D341Med (cell line): Measurements from ENCODE around the gene ATP6V1B1.

Source experiments
- DNase-seq: peaks from one replicate; pipeline ENCODE4 v3.0.0; 2012; ENCODE audit warnings: low spot score

Gene ATP6V1B1

DNA sequence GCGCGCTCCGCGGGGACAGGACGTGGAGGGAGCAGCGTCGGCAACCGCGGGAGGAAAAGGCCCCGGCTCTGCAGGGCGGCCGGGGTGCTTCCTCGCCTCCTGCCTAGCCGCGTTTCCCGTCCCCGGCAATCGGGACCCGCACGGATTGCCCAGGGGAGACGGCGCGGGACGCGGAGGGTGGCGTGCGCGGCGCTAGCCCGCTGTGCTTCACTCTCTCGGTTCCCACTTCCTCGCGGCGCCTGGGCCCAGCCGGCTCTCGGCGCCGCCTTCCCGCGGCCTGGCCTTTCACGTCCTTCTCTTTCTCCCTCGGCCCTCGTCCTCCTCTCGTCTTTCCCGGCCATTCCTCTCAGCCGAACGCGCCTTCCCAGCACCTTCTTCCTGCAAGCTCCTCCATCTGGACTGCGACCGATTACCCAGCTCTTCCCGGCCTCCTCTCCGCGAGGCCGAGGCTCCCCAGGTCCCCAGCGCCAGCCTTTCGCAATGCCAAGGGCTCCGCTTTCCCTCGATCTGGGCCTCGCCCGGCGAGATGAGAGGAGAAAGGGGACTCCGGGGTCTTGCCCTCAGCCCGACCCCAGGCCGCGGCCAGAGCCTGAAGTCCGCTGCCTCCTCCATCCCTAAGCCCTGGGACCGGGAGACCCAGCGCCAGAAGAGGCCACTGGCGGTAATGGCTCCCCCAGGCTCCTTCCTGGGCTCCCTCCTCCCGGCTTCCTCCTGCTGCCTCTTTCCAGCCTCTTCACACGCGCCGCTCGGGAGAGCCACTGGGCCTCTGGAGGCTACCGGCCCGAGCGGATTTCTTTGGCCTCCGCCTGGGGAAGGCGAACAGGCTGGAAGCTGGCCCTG is 34.3 kb upstream of the ATP6V1B1 start:
- no peak for DNase-seq

DNA sequence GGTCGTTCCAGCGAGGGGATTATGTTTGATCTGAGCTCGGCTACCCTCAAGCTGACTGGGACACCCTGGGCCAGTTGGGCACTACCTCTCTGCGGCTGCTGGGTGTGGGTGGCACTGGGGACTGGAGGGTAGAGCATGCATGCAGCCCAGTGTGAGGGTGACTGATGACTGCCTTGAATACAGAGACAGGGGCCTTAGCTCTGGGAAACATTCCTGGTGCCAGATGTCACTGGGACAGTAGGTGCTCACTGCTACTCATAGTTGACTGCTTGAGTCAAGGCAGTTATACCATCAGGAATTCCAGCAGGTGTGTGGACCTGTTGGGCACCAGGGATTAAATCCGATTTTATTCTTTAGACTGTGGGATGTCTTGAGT is 33.6 kb upstream of the ATP6V1B1 start:
- no peak for DNase-seq

DNA sequence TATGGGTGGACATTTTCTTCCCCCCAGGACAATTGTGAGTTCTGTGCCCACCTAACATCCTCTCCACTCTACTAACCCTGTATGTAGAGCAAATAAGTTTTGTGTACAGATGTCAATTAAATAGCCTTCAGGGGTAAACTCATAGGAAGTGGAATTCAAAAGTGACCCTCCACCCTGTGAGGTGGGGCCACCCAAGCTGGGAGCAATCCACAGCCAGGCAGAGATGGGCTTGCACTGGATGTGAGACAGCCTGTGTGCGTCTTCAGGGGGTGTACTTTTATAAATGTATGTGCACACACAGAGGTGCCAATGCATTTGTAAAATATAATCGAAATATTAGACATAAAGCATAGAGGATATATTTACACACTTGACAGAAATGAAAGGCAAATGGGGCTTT is 33.1 kb upstream of the ATP6V1B1 start:
- no peak for DNase-seq

DNA sequence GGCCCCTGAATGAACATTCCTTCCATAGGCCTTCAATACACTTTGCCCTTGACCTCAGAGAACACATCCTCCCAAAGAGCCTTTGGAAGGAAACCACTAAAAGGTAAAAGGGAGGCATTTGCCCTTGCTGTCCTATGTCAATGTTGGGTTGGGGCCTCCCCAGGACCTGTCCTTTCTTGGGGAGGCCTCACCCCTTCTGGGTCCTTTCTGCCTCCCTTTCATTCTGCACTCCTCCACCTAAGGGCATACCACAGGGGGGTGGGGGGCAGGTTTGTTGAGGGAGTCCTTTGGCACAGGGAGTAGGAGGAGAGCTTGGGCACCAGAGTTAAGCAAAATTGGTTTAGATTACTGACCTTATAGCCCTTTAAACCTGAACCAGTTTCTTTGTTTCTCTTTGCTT is 32.5 kb upstream of the ATP6V1B1 start:
- no peak for DNase-seq

DNA sequence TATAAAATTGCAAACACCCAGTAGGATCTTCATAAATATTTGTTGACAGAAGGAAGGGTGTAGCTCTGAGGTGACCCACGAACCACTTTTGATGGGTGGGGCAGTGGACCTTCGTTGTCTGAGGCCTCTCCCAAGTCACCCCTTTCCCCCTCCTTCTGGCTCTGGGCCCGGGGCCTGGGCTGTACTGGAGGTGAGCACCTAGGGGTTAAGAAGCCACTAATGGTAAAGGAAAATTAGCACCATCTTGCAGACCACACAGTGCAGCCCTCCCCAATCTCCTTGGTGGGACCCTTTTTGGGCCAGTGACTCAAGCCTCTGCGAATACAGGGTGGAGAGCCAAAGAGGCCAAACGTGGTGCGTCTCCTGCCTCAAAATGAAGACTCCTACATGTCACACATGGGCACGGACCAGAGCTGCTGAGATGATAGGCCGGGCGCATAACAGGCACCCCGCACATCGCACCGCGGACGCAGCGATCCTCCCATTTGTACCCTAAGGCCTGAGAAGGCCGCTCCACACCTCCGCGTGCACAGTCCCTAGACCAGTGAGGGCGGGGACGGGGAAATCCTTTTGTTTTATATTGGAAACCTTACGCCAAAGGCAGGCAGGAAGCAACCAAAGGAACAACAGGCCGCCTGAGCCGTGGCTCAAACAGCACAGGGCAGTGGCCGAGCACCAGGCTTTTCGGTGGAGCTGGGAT is 31.9 kb upstream of the ATP6V1B1 start:
- no peak for DNase-seq

DNA sequence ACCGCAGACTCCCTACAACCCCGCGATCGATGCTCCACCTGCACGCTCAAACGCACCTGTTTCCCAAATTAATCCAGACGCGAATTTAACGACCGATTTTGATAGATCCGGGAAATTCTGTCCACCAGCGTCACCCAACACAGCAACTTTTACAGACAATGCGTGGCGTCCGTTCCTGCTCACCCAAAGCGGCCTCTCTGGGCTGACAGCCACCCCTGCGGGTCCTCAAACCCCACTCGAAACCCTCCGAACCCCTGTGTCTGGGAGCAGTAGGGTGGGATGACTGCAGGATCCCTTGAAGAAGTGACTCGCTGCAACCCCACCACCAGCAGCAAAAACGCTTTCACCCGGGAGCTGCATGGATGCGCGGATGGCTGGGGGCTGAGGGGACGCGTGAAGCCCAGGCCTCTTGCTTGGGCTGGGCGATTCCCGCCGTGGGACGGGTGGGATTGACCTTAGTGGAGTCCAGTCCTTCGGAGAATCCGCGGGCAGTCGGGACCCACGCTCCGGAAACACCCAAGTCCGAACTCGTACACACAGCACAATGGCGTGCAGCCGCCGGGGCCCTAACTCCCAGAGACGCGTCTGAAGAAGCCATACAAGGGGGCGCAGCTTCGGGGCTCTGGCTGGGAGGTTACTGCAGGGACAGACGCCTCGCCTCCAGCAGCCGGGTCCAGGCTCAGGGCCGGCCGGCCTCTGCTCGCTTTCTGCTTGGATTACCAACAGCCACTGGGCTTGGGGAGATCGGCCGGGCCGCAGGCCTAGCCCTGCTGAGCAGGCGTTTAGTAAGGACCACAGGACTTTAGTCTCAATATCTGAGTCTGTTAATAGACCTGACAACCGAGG is 31.1 kb upstream of the ATP6V1B1 start:
- no peak for DNase-seq

DNA sequence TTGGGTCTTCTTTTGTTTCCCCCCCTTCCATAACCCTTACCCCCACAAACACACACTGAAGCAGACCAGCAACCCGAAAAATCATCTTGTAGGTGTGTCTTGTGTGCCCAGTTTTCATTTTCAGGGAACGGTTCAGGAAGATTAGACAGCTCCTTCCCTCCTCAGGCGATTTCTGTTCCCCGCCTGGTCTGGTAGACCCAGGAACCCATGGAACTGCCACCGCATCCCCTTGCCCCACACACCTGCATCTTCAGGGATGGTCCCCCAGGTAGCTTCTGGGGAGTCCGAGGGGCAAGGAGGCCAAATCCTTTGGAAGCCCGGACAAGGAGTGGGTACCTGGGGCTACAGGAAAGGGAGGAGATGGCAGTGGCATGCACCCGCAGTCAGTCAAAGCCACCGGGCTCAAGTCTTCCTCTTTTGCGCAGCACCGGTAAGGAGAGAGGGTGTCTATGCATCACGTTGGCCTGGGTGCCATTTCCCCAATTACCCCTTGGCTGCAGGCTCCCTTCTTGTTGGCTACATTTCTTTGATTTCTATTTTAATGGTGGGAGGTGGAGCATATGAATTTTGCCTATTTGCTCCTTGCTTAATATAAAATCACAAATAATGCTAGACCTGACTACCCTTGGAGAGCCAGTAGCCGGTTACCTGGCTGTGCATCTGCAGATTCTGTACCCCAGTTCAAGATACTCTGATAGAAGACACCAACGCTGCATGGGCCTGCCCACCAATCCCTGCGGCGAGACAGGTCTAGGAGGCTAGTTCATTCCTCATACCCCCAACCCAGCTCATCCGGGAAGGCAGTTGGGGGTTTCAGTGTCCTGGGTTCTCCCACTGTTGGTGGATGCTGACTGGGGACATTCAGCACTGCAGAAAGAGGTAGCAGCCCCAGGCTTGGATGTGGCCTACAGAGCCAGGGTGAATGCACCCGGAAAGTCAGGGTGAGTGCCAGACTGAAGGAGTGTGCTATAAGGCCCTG is 30.0 kb upstream of the ATP6V1B1 start:
- DNase-seq = no peak

DNA sequence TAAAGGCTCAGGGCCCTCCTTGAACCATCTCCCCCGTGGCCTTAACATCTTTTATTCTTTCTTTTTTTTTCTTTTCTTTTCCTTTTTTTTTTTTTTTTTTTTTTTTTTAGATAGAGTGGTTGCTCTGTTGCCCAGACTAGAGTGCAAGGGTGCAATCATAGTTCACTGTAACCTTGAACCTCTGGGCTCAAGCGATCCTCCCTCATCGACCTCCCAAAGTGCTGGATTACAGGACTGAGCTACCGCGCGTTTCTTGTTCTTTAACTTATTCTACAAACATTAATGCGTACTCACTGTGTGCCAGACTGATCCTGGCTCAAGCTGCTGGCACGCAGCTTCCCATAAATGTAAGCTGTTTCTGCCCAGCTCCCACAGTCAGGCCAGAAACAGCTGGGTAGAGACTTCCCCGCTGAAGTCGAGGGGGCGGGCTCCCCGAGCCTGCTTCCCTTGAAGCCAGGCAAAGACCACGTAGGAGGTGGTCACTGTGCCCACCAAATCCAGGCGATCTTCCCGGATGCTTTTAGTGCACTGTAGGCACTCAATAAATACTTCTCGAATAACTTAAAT is 29.2 kb upstream of the ATP6V1B1 start:
- no peak for DNase-seq

DNA sequence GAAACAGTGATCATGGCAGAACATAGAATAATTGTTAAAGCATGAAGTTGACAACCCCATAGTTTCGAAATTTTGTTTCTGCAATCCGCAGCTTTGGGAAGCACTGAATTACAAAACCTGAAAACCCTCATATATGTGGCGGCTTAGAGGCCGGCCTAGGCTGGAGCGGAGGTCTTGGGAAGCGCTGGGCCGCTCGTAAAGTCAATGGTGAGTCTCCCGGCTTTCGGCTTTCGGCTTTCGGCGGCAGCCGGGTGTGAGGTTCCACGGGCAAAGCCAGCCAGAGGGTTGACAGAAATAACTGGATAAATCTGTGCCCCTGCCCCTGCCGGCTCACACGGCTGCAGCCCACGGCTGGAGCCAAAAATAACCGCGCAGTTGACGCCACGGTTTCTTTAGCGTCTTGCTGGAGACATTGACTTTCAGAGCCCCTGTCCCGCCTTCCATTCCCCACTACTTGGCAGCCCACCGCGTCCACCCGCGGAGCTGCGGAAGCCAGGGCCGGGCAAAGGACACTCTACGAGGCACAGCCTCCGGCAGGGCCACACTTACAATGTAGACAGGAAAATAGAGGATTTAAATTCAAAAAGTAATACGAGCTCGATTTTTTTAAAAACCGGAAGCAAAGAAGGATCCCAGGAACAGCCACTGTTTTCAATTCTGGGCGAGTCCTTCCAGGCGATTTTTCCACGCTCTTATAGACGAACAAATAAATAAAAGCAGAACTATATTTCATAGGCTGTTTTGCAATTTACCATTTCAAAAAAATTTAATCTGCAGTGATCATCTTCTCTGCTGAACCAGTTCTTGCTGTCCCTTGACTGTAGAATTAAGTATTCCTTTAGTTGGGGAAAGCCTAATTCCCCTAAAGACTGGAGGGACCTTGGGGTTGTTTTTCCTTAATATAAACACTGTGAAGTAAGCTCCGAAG is 28.3 kb upstream of the ATP6V1B1 start:
- no peak for DNase-seq

DNA sequence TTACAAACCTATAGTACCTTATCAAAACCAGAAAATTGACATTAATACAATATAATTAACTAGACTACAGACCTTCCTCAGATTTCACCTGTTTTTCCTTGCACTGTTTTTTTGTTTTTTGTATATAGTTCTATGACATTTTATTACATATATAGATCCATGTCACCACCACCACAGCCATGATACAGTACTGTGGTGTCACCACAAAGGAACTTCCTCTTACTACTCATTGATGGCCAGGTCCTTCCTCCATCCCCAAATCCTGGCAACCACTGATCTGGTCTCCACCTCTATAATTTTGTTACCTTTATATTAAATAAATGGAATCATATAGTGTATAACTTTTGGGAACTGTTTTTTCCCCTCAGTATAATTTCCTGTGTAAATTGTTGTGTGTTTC is 19.4 kb upstream of the ATP6V1B1 start:
- DNase-seq = no peak

DNA sequence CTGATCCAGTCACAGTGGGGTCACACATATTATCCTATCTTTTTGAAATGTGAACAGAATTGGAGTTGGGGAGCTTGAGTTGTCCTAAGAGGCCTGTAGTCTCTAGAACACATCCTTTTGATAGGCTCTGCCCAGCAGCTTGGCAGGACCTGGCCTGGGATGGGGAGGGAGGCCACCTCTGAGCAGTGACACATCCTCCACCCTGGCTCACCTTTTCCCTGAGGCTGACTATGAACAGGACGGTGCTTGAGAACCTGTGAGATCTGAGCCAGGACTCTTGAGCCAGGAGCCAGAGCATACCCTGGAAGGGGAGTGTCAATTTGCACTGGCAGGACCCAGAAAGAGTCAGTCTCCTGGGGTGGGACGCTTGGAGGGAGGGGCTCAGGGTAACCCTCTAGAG is 17.7 kb upstream of the ATP6V1B1 start:
- no peak for DNase-seq

DNA sequence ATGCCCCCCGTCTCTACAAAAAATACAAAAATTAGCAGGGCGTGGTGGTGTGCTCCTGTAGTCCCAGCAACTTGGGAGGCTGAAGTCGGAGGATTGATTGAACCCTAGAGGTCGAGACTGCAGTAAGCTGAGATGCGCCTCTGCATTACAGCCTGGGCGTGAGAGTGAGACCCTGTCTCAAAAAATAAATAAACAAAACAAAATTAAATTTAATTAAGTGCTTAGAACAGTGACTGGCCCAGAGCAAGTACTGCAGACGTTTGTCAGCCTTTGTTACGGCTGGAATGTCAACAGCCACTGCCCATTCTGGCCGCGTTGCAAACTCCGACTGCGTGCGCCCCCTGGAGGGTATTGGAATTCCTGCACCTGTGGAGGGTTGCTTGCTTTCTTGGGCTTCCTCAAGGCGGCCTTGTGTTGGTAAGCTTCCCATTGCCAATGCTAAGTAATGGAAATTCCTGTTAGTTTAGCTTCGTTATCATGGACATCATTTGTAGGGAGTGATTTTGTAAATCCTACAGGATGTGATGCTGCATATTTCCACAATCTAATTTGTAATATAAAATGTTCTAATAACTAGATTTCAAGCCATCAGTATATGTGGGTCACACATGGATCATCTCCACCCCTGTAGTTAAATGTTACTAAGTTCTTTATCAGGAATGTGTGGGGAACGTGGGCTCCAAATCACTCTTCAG is 15.9 kb upstream of the ATP6V1B1 start:
- peak; percentile 82 for DNase-seq

DNA sequence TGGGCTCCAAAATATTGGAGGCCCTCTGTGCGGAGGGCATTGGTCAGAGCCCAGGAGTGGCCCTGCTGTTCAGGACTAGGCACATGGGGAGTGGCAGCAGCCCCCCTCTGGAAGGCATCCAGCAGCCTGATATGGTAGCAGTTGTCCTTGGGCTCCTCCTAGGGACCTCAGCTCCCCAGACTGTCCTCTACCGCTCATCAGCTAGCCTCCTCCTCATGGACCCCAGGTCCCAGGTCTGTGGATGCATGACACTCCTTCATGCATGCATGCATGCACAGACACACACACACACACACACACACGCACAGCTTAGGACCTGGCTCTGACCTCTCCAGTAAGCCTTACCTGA is 15.4 kb upstream of the ATP6V1B1 start:
- no peak for DNase-seq

DNA sequence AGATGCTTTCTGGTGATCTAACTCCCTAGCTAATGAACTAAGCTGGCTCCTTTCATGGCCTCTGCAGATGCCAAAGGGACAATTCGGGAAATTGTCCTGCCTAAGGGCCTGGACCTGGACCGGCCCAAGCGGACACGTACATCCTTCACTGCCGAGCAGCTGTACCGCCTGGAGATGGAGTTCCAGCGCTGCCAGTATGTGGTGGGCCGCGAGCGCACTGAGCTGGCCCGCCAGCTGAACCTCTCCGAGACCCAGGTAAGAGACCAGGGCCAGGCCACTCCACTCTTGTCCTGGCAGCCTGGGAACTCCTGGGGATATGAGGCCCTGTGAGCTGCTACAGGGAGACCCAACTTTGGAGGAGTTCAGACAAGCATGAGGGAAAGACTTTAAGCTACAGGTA is 14.7 kb upstream of the ATP6V1B1 start:
- no peak for DNase-seq

DNA sequence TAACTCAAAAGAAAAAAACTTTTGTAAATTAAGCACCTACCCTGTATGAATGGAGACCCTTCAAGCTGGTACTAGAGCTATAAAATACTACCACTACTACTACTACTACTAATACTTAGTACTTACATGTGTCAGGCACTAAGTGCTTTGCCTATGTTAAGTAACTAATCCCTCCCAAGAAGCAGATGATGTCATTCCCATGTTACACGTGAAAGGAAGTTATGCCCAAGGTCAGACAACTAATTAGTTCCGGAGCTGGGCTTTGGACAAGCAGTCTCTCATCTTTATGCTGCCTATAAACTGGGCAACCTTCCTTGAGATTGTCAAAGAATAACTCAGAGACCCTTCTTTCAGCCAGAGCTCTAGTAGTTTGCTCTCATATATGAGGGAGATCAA is 13.9 kb upstream of the ATP6V1B1 start:
- no peak for DNase-seq

DNA sequence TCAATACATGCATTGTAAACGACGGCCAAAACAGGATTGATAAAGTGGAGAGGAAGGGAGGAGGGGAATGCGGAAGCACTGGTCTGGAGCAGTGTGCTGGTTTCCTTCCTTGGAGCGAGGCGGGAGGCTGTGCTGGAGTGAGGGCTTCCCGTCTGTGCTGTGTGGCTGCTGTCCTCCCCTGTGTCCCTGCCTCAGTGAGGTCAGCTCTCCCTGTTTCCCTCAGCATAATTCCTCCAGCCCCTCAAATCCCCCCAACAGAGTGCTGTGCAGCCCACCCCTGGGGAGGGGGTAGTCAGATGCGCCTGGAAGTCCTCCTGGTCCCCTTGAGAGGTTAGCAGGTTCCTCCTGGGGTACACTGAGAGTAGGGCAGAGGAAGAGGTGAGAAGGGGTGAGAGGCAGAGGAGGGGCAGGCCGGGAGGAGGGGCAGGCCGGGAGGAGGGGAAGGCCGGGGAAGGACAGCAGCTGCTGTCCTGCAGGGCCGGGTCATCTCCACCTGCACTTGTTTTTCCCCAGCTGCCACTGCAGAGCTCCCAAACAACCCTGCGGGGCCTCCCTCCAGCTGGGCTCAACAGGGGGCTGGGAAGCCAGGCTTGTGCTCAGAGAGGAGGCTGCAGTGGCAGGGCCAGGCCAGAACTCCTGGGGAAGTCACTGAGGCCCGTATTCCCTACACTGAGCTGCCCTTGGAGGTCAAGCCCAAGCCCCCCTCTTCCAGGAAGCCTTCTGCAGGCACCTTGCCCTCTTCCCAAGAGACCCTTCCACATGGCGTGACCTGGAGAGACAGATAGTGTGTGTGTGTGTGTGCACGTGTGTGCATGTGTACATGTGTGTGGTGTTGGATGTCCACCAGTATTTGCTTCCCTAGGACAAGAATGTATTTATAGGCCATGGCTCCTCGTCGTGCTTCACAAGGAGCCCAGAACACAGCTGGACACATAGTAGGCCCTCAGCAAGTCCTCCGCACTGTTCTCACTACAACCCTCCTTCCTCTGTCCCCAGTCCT is 13.2 kb upstream of the ATP6V1B1 start:
- DNase-seq = no peak

DNA sequence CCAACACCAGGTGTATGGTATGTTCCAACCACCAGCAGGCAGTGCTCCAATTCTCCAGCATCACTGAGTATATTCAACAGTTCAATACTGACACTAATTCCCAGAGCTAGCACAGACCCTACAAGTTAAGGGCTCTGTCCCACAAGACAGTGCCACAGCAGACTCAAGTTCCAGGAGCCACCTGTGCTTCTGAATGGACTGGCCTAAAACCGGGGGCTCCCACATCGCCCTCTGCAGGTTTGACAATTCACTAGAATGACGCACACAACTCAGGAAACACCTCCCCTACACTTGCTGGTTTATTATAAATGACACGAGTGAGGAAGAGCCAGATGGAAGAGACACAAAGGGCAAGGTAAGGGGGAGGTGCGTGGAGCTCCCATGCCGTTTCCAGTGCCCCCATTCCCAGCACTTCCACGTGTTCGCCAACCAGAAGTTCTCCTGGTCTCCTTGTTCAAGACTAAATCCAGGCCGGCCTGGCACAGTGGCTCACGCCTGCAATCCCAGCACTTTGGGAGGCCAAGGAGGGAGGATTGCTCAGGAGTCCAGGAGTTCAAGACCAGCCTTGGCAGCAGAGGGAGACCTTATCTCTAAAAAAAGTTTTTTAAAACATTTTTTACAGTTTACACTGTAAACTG is 12.2 kb upstream of the ATP6V1B1 start:
- no peak for DNase-seq

DNA sequence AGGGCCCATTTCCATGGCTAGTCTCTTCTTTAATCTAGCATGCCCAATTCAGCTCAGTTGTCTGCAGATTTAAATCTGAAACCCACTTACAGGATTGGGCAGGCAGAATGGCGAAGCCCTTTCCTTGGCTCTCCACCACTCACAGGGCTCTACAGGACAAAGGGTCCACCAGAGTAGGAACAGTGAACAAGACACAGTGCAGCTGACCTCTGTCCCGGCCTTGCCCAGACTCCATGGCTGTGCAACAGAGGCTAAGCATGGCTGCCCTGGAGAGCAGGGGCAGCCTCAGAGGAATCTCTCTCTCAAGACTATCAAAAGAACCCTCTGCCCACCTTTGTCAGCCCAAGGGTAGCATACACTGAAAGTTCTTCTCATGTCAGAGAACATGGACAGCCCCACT is 9.7 kb upstream of the ATP6V1B1 start:
- no peak for DNase-seq
